ENCODE data around the gene HTRA3.

The HTRA3 gene

GRCh38 chr4:8282742-8283141 lies 13.2 kb downstream of the HTRA3 start:
- DNase-seq, result no peak

GRCh38 chr4:8283161-8283560 lies 13.6 kb downstream of the HTRA3 start:
- no peak for DNase-seq

- DNase-seq, result no peak
Measured at GRCh38 chr4:8283631-8284121, 14.1 kb downstream of the HTRA3 start.

GRCh38 chr4:8284391-8284790 lies 14.8 kb downstream of the HTRA3 start:
- no peak for DNase-seq

- DNase-seq, result no peak
Measured at GRCh38 chr4:8285143-8285975, 15.8 kb downstream of the HTRA3 start.

- DNase-seq, result no peak
Measured at GRCh38 chr4:8285976-8286718, 16.6 kb downstream of the HTRA3 start.

- DNase-seq, result no peak
Measured at GRCh38 chr4:8286719-8287342, 17.3 kb downstream of the HTRA3 start.

GRCh38 chr4:8287343-8288280 lies 18.1 kb downstream of the HTRA3 start:
- no peak for DNase-seq

- DNase-seq, result no peak
Measured at GRCh38 chr4:8289151-8289750, 19.7 kb downstream of the HTRA3 start.

- DNase-seq, result no peak
Measured at GRCh38 chr4:8289956-8290700, 20.6 kb downstream of the HTRA3 start.

GRCh38 chr4:8290701-8290970 lies 21.1 kb downstream of the HTRA3 start:
- DNase-seq, result no peak

GRCh38 chr4:8291036-8291682 lies 21.6 kb downstream of the HTRA3 start:
- DNase-seq, result no peak

- no peak for DNase-seq
Measured at GRCh38 chr4:8291701-8292477, 22.3 kb downstream of the HTRA3 start.

- DNase-seq, result no peak
Measured at GRCh38 chr4:8292478-8293107, 23.0 kb downstream of the HTRA3 start.

GRCh38 chr4:8293131-8293975 lies 23.8 kb downstream of the HTRA3 start:
- no peak for DNase-seq

- no peak for DNase-seq
Measured at GRCh38 chr4:8294036-8294435, 24.5 kb downstream of the HTRA3 start.

GRCh38 chr4:8294775-8295174 lies 25.2 kb downstream of the HTRA3 start:
- no peak for DNase-seq

GRCh38 chr4:8295471-8295870 lies 25.9 kb downstream of the HTRA3 start:
- DNase-seq, result no peak

GRCh38 chr4:8296491-8296890 lies 26.9 kb downstream of the HTRA3 start:
- DNase-seq, result no peak
